Testis (tissue), 3 donors: ENCODE measurements around the gene VAV2. TPM values are rescaled to one million over a fixed set of nuclear protein-coding genes. Genes with fewer than 3 reads are reported as not detected.

Experiments
- DNase-seq: peaks from one replicate; pipeline ENCODE4 v3.0.0-alpha.2; 2019
- H3K27ac ChIP-seq, 2 donors: fragments of 200-600 bp; sonication (generic); one replicate each; pipeline ENCODE4 v1.5.1; 2019
- H3K27me3 ChIP-seq: fragments of 200-600 bp; sonication (generic); one replicate; pipeline ENCODE4 v1.5.1; 2019
- H3K36me3 ChIP-seq: fragments of 200-600 bp; sonication (generic); one replicate; pipeline ENCODE4 v1.5.1; 2017; ENCODE audit warnings: low read depth; ENCODE audit errors: missing control alignments
- H3K4me1 ChIP-seq: fragments of 200-600 bp; sonication (generic); one replicate; pipeline ENCODE4 v1.5.1; 2019
- H3K4me3 ChIP-seq, 2 donors: fragments of 200-600 bp; sonication (generic); one replicate each; pipeline ENCODE4 v1.5.1; 2017 to 2019
- H3K9me3 ChIP-seq: fragments of 200-600 bp; sonication (generic); one replicate; pipeline ENCODE4 v1.5.1; 2017
- POLR2A ChIP-seq: fragments of 450-650 bp; IDR thresholded peaks from one replicate; pipeline ENCODE4 v1.6.1; 2017; ENCODE audit warnings: antibody characterized with exemption, mild to moderate bottlenecking, moderate library complexity
- WGBS, 2 donors: methylation state at CpG; one replicate each; pipeline ENCODE4 v1.1.5; 2018; 5-methylcytosine and 5-hydroxymethylcytosine counted together
- intact Hi-C: fragments of 100-400 bp; cut with DNase I; formaldehyde crosslinking; loops from one replicate; pipeline ENCODE4 v1.15.1; 2023; ENCODE audit warnings: low total_unique reads
- polyA plus RNA-seq: library from polyadenylated mRNA; stranded (reverse); fragments of 350-450 nt; fragmentation: Illumina TruSeq; extraction: RNeasy Lipid Tissue Mini Kit (QIAGEN cat#74804); gene quantifications from one replicate; pipeline ENCODE4 v1.2.3, GENCODE V29; 2014; ENCODE audit warnings: low read depth, low replicate concordance; ENCODE audit not compliant: insufficient read depth
- total RNA-seq, 2 donors: library from RNA; depleted of rRNA; stranded (reverse); fragments of >200 nt; gene quantifications; one replicate each; pipeline ENCODE4 v1.2.3, GENCODE V29; 2016
- TF ChIP-seq, protein P1 (sequence below), 3 experiments: fragments of 450-650 bp in 2 of 3; fragments of 200-600 bp in 1 of 3; sonication (generic) in 1 of 3; IDR thresholded peaks; one replicate each; pipeline ENCODE4 v1.5.1; 2016 to 2019; ENCODE audit warnings: antibody characterized with exemption in 3 of 3, mild to moderate bottlenecking in 2 of 3, moderate library complexity in 1 of 3

VAV2 gene
- total and polyA plus RNA-seq, 3 donors from 2014 or later, result 11.0 to 14.1 (median 12.2) TPM

DNA sequence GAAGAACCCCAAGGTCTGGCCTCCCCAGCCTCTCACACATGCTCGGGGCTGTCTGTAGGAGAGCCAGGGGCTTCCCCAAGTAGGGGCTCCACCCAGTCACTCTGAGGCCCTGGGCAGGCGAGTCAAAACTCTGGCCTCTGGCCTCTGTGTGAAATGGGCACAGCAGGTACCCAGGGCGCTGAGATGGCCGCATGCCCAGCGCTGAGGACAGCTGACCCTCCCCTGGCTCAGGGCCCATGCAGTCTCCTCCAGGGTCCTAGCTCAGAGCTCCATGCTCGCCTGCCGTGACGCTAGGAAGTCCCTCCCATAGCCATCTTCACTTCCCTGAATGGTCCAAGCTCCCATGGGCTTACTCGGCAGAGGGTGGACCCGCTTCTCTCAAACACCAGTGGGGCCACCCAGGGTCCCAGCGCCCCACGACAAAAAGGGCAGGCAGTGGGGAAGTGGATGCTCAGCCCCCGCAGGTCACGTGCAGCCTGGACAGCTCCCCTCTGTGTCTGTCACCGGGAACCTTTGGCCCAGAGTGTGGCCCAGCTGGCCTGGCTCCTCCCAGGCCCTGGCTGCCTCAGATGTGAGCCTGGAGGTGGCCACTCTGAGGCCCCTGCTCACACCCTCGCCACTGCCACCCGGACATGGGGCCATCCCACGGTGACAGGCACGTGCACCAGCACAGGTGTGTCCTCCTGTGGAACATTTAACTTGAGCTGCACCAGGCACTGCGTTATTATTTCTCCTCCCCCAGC is 12.2 kb upstream of the VAV2 start:
- H3K27me3 ChIP-seq, result no peaks in the 10 kb centered on the region
- H3K4me3 ChIP-seq, result no peak overlapping the region
- intact Hi-C loops, result no loop called here
- DNase-seq, result no peak
- TF ChIP-seq, protein P1, sequence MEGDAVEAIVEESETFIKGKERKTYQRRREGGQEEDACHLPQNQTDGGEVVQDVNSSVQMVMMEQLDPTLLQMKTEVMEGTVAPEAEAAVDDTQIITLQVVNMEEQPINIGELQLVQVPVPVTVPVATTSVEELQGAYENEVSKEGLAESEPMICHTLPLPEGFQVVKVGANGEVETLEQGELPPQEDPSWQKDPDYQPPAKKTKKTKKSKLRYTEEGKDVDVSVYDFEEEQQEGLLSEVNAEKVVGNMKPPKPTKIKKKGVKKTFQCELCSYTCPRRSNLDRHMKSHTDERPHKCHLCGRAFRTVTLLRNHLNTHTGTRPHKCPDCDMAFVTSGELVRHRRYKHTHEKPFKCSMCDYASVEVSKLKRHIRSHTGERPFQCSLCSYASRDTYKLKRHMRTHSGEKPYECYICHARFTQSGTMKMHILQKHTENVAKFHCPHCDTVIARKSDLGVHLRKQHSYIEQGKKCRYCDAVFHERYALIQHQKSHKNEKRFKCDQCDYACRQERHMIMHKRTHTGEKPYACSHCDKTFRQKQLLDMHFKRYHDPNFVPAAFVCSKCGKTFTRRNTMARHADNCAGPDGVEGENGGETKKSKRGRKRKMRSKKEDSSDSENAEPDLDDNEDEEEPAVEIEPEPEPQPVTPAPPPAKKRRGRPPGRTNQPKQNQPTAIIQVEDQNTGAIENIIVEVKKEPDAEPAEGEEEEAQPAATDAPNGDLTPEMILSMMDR (IDR thresholded peaks at IDR 0.05), result no peak
- TF ChIP-seq POLR2A, result no peak
- H3K9me3 ChIP-seq, result no peaks in the 10 kb centered on the region
- H3K27ac ChIP-seq, result no peak overlapping the region
- no peaks in the 10 kb centered on the region for H3K36me3 ChIP-seq
- WGBS, 2 donors, result 69 to 84% methylated on average over 5 to 19 of the region's 20 CpGs
- no peaks in the 10 kb centered on the region for H3K4me1 ChIP-seq

- Histone ChIP-seq H3K9me3 (no peaks in the 10 kb centered on the region), H3K36me3 (no peaks in the 10 kb centered on the region), H3K27ac (no peak overlapping the region), H3K27me3 (no peaks in the 10 kb centered on the region), H3K4me3 (no peak overlapping the region), H3K4me1 (no peaks in the 10 kb centered on the region)
- no peak for TF ChIP-seq POLR2A
- TF ChIP-seq, protein P1 (IDR thresholded peaks at IDR 0.05), result no peak
- 88 to 92% methylated on average over 1 to 2 of the region's 2 CpGs for WGBS, 2 donors
- DNase-seq, result no peak
- intact Hi-C loops, result no loop called here
These were observed 11.1 kb upstream of the VAV2 start for GRCh38 chr9:134003237-134003636.

DNA sequence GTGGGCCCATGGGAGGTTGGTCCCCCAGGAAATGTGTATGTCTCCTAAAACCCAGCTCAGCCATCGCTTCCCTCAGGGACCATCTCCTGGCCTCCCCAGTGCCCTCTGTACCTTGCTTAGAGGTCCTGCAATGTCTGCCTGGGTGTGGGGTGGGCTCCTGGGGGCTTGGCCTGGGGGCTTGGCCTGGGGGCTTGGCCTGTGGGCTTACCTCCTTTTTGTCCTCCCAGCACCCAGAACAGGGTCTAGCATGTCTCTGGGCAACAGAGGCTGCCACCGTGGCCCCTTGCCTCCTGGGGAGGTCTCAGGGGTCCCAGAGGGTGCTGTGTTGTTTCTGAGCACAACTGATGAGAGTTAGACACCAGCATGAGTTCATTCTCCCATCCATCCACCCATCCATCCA is 10.7 kb upstream of the VAV2 start:
- Histone ChIP-seq H3K36me3 (no peaks in the 10 kb centered on the region), H3K9me3 (no peaks in the 10 kb centered on the region), H3K27ac (no peak overlapping the region), H3K27me3 (no peaks in the 10 kb centered on the region), H3K4me3 (no peak overlapping the region), H3K4me1 (no peaks in the 10 kb centered on the region)
- DNase-seq, result no peak
- whole genome bisulfite sequencing, 2 donors, result 71 to 100% methylated on average over 1 to 2 of the region's 2 CpGs
- TF ChIP-seq POLR2A, result no peak
- TF ChIP-seq, protein P1 (IDR thresholded peaks at IDR 0.05), result no peak
- intact Hi-C loops, result no loop called here

DNA sequence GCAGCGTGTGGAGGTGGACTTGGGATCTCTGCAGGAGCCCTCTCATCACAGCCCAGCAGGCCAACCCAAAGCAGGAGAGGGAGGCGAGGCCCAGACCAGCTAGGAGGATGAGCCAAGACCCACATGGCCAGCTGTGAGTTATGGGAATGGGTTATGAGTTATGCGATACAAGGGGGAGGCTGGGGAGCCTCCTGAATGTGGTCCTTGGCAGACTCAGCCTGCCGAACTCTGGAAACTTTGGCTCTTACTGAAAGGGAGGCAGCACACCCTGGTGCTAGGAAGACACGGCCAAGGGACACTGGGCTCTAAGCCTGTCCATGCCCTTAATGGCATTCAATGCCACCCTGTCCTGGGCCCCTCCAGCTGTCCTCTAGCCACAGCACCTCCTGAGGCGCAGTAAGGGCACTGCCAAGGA is 7.7 kb upstream of the VAV2 start:
- Histone ChIP-seq H3K27ac (no peak overlapping the region), H3K27me3 (no peaks in the 10 kb centered on the region), H3K9me3 (no peaks in the 10 kb centered on the region), H3K4me1 (no peaks in the 10 kb centered on the region), H3K4me3 (no peak overlapping the region), H3K36me3 (no peaks in the 10 kb centered on the region)
- DNase-seq, result no peak
- intact Hi-C loops, result no loop called here
- 73 to 81% methylated on average over 3 to 6 of the region's 6 CpGs for WGBS, 2 donors
- TF ChIP-seq, protein P1 (IDR thresholded peaks at IDR 0.05), result no peak
- TF ChIP-seq POLR2A, result no peak
